ENCODE results near the gene SLC25A39.

DNA sequence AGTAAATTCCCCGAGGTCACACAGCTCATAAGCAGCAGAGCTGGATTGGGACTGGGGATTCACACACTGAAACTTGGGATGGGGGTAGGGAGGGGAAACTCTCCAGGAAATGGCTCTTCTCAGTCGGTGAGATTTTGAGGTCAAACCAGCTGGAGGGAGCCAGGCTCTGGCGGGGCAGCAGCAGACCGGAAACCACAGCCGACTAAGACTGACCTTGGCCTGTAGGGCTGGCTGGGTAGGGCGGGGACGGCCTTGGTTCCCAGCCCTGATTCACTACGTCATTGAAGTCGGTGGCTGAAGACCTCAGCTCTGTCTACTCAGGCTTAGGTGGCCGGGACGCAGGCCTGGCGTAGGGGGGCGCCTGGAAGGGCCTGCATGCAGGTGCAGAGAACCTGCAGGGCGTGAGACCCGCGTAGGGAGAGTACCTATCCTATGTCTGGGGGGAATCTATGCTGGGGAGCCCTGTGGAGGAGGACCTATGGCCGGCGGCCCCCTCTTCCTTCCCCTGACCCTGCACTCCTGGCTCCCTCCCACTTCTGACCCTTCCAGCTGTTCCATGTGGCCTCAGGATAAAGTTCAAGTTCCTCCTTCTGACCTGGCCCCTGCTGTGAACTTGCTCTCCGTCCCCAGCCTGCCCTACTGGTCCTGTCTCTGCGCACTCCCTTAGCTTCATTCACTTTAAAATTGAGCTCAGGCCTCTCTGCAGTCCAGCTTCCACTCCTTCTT is 44.8 kb downstream of the SLC25A39 start:
- no peak for TF ChIP-seq CTCF (IDR thresholded peaks at IDR 0.05)
- TF ChIP-seq ZFX (IDR thresholded peaks at IDR 0.05; ENCODE audit: borderline replicate concordance), result no peak
